ENCODE results near the gene SSNA1. TPM values are rescaled to one million over a fixed set of nuclear protein-coding genes. Genes with fewer than 3 reads are reported as not detected.

Gene SSNA1
- total RNA-seq, 1 donor from 2014 or later, result 70.7 TPM

DNA sequence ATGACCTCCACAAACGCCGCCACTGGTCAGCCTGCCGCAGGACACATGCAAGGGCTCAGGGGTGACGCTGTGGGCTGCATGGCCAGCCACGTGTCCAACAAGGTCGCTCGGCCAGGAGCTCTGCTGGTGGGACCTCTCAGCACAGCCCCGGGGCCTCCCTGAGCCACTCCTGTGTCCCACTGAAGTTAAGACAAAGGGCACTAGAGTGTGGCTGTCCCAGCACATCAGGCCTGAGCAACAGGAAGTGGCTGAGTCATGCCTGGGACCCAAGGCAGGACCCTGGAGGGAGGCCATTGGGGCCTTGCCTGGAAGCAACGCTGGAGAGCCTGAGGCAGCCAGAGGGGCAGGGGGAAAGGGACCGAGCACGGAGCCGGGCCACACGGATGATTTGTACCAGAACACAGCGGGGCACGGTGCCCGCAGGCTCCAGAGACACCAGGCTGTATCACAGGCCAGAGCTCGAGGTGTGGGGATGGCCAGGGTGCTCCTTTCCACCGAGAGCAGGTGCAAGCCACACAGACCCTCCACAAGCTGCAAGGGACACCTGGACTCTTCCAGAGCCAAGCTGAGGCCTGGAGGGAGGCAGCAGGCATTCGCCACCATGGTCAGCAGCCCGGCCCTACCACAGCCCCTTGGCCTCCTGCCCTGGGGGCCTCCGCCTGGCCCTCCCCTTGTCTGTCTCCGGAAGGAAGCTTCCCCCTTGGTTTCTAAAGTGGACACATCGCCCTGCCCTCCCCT, 10.1 kb upstream of the SSNA1 start:
- ATAC-seq (no peak), DNase-seq (ENCODE audit: missing footprints) (no peak)
- intact Hi-C loops (cut with DNase I), result no loop called here

DNA sequence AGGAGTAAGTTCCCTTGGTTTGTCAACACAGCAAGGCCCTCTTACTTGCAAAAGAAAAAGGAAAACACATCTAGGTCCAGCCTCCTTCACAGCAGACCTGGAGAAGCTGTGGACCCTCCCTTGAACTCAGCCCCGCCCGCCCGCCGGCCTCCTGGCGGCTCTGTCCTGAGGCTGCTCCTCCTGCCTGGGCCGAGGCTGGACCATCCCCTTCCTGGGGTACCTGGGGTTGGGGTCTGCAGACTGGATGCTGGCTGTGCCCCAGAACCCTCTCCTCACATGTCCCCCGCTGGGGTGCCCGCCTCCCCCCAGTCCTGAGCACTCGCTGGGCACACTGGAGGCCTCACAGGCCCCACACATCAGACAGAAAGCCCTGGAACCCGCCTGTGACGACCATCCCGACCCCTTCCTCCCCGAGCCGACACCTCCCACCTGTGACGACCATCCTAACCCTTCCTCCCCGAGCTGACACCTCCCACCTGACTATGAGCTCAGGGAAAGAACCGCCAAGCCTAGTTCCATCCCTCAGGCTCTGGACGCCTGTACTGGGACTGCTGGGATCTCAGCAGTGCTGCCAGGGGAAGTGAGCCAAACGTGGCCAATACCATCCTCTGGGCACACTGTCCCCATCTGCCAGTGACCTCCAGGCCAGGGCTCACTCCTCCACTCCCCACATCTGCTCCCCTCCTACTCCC, 9.4 kb upstream of the SSNA1 start:
- intact Hi-C loops (cut with DNase I), result no loop called here
- DNase-seq (ENCODE audit: missing footprints) (no peak), ATAC-seq (no peak)

DNA sequence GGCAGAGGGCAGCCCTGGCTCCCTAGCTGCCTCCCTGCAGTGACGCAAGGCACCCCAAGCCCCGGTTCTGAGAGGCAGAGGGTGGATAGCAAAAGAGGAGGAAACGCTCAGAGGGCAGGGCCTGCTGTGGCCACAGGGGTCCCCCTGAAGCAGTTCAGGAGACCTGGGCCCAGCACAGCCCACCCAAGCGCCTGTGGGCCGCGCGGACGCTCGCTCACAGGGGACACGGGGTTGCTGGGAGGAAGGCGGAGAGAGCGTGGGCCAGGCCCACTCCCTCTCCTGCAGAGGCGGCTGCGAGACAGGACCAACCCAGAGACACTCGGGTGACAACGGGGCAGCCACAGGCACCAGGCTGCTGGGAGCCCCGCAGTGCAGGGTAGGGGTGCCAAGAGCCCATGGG, 8.7 kb upstream of the SSNA1 start:
- no peak for ATAC-seq
- intact Hi-C loops (cut with DNase I), result no loop called here
- DNase-seq (ENCODE audit: missing footprints), result no peak

DNA sequence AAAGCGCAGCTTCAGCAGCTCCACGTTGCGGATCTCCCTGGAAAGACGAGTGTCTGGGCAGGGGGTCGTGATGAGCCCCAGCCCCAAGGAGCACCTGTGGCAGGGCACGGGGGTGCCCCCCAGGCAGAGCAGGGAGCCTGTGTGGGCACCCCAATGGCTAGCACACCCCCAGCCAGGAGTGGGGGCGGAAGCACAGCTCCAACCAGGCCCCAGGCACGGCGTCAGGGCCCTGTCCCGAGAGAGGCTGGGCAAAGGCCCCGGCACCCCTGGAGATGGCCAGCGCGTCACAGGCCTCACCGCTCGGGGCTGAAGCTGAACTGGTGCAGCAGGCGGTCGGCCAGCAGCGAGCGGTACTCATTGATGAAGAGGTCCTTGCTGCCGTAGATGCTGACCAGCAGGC, 8.0 kb upstream of the SSNA1 start:
- ATAC-seq (no peak), DNase-seq (ENCODE audit: missing footprints) (no peak)
- intact Hi-C loops (cut with DNase I), result no loop called here

DNA sequence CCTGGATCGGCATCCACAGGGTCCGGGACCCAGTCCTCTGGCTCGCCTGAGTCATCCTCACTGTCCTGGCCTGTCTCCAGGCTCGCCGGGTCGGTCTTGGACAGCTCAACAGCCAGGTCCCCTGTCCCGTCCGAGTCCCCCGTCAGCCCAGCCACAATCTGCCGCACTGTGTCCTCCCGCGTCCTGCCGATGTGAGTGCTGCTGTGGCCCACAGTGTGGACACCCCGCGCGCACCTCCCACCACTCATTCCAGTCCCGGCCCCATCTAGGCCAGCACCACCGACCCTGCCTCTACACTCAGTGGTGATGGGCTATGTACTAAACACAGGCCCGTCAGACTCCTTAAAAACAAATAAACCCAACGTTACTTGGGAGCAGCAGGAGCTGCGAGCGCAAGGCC, 6.8 kb upstream of the SSNA1 start:
- intact Hi-C loops (cut with DNase I), result no loop called here
- DNase-seq (ENCODE audit: missing footprints) (no peak), ATAC-seq (no peak)

DNA sequence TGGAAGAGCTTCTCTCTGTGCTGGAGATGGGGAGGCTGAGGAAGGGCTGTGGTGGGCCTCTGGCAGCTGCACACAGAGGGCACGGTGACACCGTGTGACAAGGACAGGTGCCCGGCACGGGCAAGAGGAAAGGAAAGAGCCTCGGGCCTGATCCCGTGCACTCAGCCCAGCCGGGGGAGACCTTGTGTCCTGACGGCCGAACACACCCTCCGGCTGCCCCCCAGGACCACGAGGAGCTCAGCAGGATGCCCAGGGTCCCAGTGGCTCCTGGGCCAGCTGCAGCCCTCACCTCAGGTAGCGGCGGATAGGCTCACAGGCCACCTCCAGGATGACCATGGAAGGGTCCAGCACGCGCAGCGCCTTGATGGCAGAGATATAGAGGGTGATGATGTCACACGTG, 5.6 kb upstream of the SSNA1 start:
- ATAC-seq (no peak), DNase-seq (ENCODE audit: missing footprints) (no peak)
- intact Hi-C loops (cut with DNase I), result no loop called here

DNA sequence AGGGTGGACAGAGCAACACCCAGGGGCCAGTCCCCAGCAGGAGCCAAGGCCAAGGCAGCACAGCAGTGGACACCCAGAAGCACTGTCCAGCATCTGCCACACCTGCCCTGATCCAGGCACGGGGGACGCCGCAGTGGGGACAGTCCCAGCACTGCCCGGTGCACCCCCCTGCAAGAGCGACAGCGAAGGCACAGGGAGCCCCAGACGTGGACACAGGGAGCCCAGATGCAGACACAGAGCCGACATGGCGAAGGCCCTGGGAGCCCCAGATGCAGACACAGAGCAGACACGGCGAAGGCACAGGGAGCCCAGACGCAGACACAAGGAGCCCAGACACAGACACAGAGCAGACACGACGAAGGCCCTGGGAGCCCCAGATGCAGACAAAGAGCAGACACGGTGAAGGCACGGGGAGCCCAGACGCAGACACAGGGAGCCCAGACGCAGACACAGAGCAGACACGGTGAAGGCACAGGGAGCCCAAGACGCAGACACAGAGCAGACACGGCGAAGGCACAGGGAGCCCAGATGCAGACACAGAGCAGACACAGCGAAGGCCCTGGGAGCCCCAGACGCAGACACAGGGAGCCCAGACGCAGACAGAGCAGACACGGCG, 4.4 kb upstream of the SSNA1 start:
- no peak for ATAC-seq
- intact Hi-C loops (cut with DNase I), result no loop called here
- DNase-seq (ENCODE audit: missing footprints), result no peak

DNA sequence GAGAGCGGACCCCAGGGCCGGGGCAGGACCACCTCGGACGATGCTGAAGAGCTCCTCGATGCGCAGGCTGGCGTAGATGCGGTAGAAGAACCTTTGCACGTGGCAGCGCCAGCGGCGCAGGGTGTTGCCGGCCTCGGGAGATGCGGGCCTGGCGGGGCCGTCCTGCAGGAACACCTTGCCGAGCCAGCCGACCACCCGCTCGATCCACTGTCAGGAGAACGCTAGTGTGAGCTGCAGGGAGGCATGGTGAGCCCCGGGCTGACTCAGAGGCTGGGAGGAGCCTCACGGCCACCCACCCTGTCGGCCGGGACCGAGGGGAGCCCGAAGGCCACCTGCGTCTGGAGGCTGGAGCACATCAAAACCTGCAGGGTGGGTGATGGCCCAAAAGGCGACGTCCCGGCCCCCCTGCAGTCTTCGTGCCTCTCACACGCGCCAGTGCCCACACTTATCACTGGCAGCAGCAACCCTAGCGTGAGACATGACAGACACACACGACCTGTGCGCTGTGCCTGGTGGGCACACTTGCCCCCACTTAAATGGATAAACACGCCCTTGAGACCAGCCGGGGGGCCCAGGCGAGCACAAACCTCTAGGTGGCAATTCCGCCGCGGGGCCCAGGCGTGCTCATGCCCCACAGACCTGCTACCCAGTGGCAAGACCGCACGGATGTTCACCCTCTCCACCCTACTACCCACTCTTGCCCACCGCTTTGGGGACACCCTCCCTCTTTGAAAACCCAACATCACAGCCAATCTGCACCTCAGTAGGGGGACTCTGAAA, 3.4 kb upstream of the SSNA1 start:
- ATAC-seq, result no peak
- intact Hi-C loops (cut with DNase I), result loop anchor here (5.0 kb wide), 2 partner anchors 52 to 58 kb away; no protein-coding TSS in a partner anchor
- no peak for DNase-seq (ENCODE audit: missing footprints)

DNA sequence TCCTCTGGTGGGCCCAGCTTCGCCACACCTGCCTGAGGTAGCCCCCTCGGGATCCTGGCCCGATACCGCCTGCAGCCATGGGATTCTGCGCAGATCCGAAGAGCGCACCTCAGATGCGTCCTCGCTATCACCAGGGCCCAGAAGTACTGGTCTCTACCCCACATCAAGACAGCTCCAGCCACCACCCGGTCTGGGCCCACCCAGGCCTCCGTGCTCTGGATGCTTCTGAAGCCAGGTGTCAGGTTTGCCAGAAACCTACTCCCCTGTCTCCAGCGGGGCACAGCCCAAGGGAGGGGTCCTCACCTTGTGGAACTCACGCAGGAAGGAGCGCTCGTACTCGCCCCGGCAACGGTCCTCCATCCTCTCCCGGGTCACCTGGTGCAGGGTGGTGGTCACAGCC, 2.6 kb upstream of the SSNA1 start:
- no peak for ATAC-seq
- no peak for DNase-seq (ENCODE audit: missing footprints)
- intact Hi-C loops (cut with DNase I), result loop anchor here (5.0 kb wide), 2 partner anchors 51 to 59 kb away; no protein-coding TSS in a partner anchor

DNA sequence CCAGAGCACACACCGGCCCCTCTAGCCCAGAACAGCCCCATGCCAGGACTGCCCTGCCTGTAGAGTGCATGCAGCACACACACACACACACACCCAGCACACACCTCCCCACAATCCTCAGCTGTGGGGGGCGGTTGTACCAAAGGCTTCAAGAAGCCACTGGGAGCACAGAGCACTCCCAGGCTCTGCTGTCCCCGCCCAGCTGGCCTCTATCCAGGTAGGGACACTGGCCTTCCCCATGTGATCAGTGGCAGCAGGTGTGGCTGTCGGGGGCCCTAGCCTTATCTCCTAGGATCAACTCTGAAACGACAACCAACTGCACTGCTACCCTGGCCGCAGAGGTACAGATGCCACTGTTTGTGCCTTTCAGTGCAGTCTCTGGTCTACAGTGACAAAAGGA, 2.1 kb upstream of the SSNA1 start:
- DNase-seq (ENCODE audit: missing footprints) (no peak), ATAC-seq (no peak)
- intact Hi-C loops (cut with DNase I), result loop anchor here (5.0 kb wide), 2 partner anchors 51 to 59 kb away; no protein-coding TSS in a partner anchor

DNA sequence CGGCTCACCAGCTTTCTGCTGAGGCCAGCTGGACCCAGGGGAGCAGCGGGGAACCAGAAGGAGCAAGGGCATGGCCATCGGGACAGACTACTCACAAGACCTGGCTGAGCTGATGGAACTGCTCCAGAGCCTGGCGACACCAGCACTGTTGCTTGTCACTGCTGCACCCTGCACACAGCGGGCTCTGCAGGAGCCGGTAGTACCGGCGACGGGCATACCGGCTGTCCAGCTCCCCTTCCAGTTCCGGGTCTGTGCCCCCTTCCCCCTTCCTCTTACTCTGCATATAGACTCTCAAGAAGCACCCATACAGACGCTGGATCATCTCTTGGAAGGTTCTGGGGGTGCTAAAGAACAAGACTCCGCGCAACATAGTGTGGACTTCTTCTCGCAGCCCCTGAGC, 1.1 kb upstream of the SSNA1 start:
- ATAC-seq, result no peak
- DNase-seq (ENCODE audit: missing footprints), result no peak
- intact Hi-C loops (cut with DNase I), result loop anchor here (5.0 kb wide), 2 partner anchors 50 to 60 kb away; no protein-coding TSS in a partner anchor

DNA sequence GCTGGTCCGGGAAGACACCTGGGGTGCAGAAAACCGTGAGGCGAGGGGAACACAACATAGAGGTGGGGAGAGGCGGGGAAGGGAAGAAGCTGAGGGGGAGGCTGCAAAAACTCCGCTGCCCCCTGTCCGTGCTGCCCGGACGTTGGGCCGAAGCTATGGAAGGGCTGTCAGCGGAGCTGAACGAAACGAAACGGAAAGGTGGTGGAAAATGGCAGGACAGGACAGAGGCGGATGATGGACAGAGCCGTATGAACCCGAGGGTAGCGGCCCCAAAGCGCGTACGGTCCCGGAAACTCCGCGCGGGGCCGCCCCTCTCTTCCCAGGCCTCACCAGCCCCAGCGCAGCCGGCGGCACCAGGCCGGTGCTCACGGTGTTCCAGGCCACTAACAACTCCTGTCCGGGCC, 388 bp upstream of the SSNA1 start:
- DNase-seq (ENCODE audit: missing footprints) (no peak), ATAC-seq (peak; percentile 6)
- intact Hi-C loops (cut with DNase I), result loop anchor here (2.0 to 5.0 kb wide), 5 partner anchors 17 to 73 kb away; partner anchors contain the start of genes DPP7, NDOR1, RNF208 and TMEM203

DNA sequence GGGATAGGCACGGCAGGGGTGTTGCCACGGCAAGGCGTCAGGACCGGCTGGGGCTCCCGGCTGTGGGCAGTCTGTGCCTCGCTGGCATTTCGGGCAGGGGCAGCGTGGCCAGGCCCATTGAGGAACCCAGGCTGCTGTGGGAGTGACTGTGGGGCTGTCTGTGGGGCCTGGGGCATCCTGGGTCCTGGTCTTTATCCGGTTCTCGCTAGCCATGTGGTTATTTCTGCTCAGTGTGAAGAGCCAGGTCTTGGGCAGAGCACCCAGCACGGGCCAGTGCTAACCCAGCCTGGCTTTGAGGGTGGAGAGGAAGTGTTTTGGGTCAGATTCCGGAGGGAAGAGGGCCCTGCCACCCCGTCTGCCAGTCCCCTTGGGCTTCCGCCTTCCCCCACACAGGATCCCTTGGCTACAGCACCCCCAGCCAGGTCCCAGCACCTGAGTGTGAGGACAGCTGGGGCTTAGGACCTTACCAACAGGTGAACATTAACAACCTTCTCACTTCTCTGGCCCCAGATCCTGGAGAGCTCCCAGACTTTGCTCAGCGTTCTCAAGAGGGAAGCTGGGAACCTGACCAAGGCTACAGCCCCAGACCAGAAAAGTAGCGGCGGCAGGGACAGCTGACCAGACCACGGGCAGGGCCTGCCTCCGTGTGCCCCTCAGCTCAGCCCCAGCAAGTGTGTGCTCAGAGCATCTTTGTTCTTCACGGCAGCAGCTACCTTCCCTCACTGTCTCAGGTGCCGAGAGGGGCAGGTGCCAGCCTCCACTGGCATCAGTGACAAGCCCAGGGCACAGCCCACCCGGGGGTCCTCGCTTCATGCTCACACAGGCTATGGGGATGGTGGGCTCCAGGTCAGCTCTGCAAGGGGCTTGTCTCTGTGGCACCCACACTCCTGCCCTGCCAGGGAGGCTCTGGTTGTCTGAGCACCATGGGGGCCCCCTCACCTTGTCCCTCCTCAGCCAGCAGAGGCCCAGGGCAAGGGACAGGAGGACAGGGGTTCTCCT, 1.1 kb downstream of the SSNA1 start:
- ATAC-seq, result no peak

DNA sequence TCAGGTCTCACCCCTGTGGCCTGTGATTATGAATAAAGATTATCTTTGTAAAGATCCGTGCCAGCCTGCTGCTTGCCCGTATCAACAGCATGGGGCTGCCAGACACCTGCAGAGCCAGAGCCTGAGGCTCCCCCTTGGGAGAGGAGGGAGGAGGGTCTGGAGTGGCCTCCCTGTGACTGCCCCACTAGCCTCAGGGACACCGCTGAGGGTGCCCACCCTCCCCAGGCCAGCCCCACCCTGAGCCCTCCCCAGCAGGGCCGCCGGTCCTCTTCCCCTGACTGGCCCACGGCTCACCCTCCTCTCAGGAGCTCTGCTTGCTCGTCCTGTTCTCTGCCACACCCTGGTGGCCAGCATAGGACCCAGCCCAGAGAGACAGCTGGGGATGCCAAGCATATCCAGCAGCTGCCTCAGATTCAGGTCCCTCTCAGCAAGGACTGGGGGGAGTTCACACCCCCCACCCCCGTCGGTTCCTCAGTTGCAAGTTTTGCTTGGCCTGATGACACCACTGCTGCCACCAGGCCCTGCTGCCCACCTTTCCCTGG, 1.9 kb downstream of the SSNA1 start:
- intact Hi-C loops (cut with DNase I), result no loop called here
- DNase-seq (ENCODE audit: missing footprints) (no peak), ATAC-seq (no peak)

More for the DNA sequence above, 1.1 kb downstream of the SSNA1 start:
- intact Hi-C loops (cut with DNase I), result loop anchor here (2.0 to 5.0 kb wide), 5 partner anchors 15 to 75 kb away; partner anchors contain the start of genes DPP7, NDOR1, RNF208 and TMEM203
- no peak for DNase-seq (ENCODE audit: missing footprints)

DNA sequence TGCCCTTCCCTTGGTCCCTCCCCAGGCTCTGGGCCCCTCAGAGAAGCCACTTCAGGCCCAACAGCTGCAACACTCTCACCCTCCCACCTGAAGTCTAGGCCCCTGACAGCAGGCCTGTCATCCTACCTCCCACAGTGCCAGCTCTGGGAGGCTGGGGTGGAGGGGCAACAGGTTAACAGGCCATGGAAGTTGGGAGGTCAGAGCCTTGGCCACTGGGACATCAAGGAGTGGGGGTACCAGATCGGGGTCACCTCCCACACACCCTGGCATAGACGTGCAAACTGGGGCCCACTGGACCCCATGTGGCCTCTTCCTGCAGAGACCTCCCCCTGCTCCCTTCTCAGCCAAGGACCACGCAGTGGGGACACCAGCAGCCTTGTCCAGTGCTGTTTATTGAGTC, 2.8 kb downstream of the SSNA1 start:
- ATAC-seq, result no peak
- intact Hi-C loops (cut with DNase I), result no loop called here
- DNase-seq (ENCODE audit: missing footprints), result no peak

DNA sequence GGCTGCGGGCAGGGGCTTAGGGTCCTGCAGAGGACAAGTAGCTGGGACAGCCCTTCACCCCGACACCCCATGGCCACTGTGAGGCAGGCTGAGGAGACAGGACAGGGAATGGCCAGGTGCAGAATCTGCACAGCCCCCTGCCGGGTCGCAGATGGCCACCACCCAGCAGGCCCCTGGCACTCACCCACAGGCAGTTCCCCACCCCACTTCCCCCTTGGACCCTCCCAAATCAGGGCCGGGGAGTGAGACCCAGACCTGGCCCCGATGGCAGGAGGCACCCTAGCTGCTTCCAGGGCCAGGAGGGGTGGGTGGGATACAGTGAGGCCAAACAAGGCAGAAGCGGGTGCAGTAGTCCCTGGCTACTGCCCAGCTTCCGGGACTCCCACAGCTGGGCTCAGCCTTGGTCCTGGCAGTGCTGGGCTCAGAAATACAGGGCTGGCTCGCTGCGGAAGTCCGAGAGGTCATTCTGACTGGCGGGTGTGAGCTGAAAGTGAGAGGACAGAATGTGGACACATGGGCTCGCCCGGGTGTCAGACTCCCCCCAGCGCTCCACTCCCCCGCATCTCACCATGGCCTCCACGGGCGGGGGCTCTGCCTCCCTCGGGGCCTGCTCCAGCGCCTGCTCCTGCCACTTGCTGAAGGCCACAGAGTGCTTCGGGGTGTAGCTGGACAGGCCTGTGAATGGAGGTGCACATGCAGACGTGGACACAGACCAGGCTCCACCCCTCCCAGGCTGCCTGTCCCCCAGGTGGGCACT, 3.4 kb downstream of the SSNA1 start:
- DNase-seq (ENCODE audit: missing footprints) (no peak), ATAC-seq (no peak)
- intact Hi-C loops (cut with DNase I), result no loop called here

DNA sequence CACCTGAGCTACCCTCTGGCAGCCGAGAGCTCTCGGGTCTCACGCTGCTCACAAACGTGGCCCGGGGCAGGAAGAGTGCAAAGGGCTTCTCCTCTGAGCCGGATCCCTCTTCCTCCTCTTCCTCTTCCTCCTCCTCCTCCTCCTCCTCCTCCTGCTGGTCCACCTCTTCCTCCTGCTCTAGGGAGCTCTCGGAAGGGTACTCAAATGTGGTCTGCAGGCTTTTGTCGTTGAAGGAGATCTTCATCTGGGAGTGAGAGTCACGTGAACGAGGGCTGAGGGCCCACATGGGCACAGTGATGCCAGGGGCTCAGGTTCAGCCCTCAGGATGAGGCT, 3.9 kb downstream of the SSNA1 start:
- no peak for ATAC-seq
- intact Hi-C loops (cut with DNase I), result no loop called here
- no peak for DNase-seq (ENCODE audit: missing footprints)
